Inferior parietal cortex (tissue), 1 donor: ENCODE measurements around the gene TMEM135.

Experiments used
- DNase-seq: peaks from one replicate; pipeline ENCODE4 v3.0.0-alpha.2; 2016; ENCODE audit errors: extremely low spot score

Gene TMEM135

GRCh38 chr11:87194985-87195820 is 157.5 kb downstream of the TMEM135 start:
- no peak for DNase-seq

GRCh38 chr11:87198266-87198881 is 160.6 kb downstream of the TMEM135 start:
- DNase-seq, result no peak

- DNase-seq, result no peak
These were observed 163.6 kb downstream of the TMEM135 start for GRCh38 chr11:87201376-87201775.

- no peak for DNase-seq
These were observed 166.3 kb downstream of the TMEM135 start for GRCh38 chr11:87203907-87204602.

- DNase-seq, result no peak
These were observed 175.2 kb downstream of the TMEM135 start for GRCh38 chr11:87212891-87213290.

GRCh38 chr11:87213444-87213843 is 175.7 kb downstream of the TMEM135 start:
- DNase-seq, result no peak

GRCh38 chr11:87215236-87215635 is 177.5 kb downstream of the TMEM135 start:
- no peak for DNase-seq

GRCh38 chr11:87219266-87219665 is 181.5 kb downstream of the TMEM135 start:
- no peak for DNase-seq

- no peak for DNase-seq
These were observed 186.1 kb downstream of the TMEM135 start for GRCh38 chr11:87223816-87224215.

- DNase-seq, result no peak
These were observed 186.8 kb downstream of the TMEM135 start for GRCh38 chr11:87224486-87224885.

GRCh38 chr11:87228820-87229219 is 191.1 kb downstream of the TMEM135 start:
- DNase-seq, result no peak

- DNase-seq, result no peak
These were observed 193.3 kb downstream of the TMEM135 start for GRCh38 chr11:87230995-87231394.

- DNase-seq, result no peak
These were observed 194.6 kb downstream of the TMEM135 start for GRCh38 chr11:87232320-87232719.

GRCh38 chr11:87235366-87235765 is 197.6 kb downstream of the TMEM135 start:
- DNase-seq, result no peak

GRCh38 chr11:87236368-87236767 is 198.6 kb downstream of the TMEM135 start:
- no peak for DNase-seq

GRCh38 chr11:87239001-87239400 is 201.3 kb downstream of the TMEM135 start:
- no peak for DNase-seq

GRCh38 chr11:87239531-87239930 is 201.8 kb downstream of the TMEM135 start:
- no peak for DNase-seq

- DNase-seq, result no peak
These were observed 213.8 kb downstream of the TMEM135 start for GRCh38 chr11:87251560-87251959.

GRCh38 chr11:87252869-87253268 is 215.1 kb downstream of the TMEM135 start:
- no peak for DNase-seq

GRCh38 chr11:87254562-87254961 is 216.8 kb downstream of the TMEM135 start:
- DNase-seq, result no peak

- DNase-seq, result no peak
These were observed 217.9 kb downstream of the TMEM135 start for GRCh38 chr11:87255589-87255988.

- DNase-seq, result no peak
These were observed 219.1 kb downstream of the TMEM135 start for GRCh38 chr11:87256694-87257340.
